ENCODE measurements around the gene SH3RF3. TPM values are rescaled to one million over a fixed set of nuclear protein-coding genes. Genes with fewer than 3 reads are reported as not detected.

Gene SH3RF3
- total RNA-seq, 3 donors from 2014 or later = 3.2 to 5.6 (median 4.6) TPM

DNA sequence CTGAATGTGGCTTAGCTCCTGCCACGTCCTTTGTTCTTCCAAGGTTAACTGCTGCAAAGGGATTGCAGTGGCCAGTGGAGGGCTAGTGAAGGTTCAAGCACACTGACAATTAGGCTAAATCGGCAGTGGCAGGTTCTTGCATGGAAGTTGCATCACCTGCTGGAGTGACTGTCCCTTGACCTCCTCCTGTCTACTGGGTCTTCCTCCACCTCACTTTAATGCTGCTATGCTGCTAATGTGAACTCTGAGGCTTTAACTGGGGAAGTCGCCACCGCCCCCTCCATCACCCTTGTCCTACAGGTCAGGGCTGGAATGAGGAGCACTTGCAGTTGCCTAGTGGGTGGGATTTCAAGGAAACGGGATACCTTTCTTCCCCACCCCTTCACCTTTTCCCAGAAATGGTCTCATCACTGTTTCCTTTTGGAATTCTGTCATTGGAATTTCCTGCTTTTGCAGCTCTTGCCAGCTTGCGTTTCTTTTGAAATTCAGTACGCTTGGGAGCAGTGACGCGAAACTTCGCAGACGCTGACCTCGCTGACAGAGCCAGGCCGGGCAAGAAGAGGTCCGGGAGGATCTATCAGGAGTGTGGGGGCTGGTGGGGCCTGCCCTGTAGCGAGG lies 150.3 kb downstream of the SH3RF3 start:
- Histone ChIP-seq H3K36me3 (no peaks in the 10 kb centered on the region), H3K27me3 (no peaks in the 10 kb centered on the region), H3K4me1 (no peaks in the 10 kb centered on the region), H3K9me3 (no peaks in the 10 kb centered on the region), H3K27ac (no peak overlapping the region), H3K4me3 (no peak overlapping the region)
- DNase-seq (ENCODE audit: low spot score in 2 of 2) = no peak
- intact Hi-C loops (cut with DNase I; ENCODE audit: low total_unique reads) = no loop called here
- TF ChIP-seq POLR2A (IDR thresholded peaks at IDR 0.05) = no peak
- TF ChIP-seq, protein P1, sequence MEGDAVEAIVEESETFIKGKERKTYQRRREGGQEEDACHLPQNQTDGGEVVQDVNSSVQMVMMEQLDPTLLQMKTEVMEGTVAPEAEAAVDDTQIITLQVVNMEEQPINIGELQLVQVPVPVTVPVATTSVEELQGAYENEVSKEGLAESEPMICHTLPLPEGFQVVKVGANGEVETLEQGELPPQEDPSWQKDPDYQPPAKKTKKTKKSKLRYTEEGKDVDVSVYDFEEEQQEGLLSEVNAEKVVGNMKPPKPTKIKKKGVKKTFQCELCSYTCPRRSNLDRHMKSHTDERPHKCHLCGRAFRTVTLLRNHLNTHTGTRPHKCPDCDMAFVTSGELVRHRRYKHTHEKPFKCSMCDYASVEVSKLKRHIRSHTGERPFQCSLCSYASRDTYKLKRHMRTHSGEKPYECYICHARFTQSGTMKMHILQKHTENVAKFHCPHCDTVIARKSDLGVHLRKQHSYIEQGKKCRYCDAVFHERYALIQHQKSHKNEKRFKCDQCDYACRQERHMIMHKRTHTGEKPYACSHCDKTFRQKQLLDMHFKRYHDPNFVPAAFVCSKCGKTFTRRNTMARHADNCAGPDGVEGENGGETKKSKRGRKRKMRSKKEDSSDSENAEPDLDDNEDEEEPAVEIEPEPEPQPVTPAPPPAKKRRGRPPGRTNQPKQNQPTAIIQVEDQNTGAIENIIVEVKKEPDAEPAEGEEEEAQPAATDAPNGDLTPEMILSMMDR (IDR thresholded peaks at IDR 0.05) = no peak
- no peak for TF ChIP-seq POLR2AphosphoS5 (IDR thresholded peaks at IDR 0.05)

DNA sequence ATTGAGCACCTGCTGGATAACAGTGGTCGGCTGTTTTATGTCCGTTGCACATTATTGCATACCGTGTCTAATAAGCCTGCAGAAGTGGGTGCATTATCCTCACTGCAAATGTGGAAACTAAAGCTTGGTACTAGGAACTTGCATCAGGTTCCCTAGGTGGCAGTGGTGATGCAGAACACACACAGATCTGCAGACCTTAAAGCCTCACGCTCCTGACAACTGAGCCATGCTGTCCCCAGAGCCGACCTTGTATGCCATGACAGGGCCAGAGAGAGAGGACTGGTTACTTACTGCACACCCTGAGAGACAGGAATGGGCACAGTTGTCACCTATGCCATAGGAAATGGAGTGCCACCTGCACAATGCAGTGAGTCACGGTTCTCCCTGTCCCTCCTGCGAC lies 151.8 kb downstream of the SH3RF3 start:
- intact Hi-C loops (cut with DNase I; ENCODE audit: low total_unique reads) = no loop called here
- Histone ChIP-seq H3K9me3 (no peaks in the 10 kb centered on the region), H3K4me3 (no peak overlapping the region), H3K27ac (no peak overlapping the region), H3K4me1 (no peaks in the 10 kb centered on the region), H3K36me3 (no peaks in the 10 kb centered on the region), H3K27me3 (no peaks in the 10 kb centered on the region)
- no peak for DNase-seq (ENCODE audit: low spot score in 2 of 2)
- no peak for TF ChIP-seq POLR2A (IDR thresholded peaks at IDR 0.05)
- TF ChIP-seq, protein P1 (IDR thresholded peaks at IDR 0.05) = no peak
- TF ChIP-seq POLR2AphosphoS5 (IDR thresholded peaks at IDR 0.05) = no peak

DNA sequence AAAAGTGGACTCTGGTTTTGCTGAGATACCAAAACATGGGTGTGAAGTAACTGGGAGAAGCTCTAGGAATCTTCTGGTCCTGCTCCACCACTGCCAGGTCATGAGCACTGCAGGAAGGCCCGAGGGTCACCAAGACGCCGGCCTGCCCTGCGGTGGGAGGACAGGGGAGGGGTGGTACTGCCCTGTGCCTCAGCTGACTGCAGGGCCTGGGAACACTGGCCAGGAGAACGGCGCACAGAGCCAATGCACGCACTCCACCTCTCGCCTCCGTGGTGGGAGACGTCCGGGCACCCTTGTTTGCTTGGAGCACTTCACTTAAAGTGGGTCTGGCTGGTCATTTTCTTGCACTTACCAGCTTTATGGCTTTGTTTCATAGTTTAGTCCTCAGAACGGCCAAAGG lies 153.4 kb downstream of the SH3RF3 start:
- Histone ChIP-seq H3K4me1 (no peaks in the 10 kb centered on the region), H3K4me3 (no peak overlapping the region), H3K36me3 (no peaks in the 10 kb centered on the region), H3K27me3 (no peaks in the 10 kb centered on the region), H3K9me3 (no peaks in the 10 kb centered on the region), H3K27ac (no peak overlapping the region)
- intact Hi-C loops (cut with DNase I; ENCODE audit: low total_unique reads) = no loop called here
- TF ChIP-seq POLR2AphosphoS5 (IDR thresholded peaks at IDR 0.05) (no peak), POLR2A (IDR thresholded peaks at IDR 0.05) (no peak)
- TF ChIP-seq, protein P1 (IDR thresholded peaks at IDR 0.05) = no peak
- no peak for DNase-seq (ENCODE audit: low spot score in 2 of 2)

DNA sequence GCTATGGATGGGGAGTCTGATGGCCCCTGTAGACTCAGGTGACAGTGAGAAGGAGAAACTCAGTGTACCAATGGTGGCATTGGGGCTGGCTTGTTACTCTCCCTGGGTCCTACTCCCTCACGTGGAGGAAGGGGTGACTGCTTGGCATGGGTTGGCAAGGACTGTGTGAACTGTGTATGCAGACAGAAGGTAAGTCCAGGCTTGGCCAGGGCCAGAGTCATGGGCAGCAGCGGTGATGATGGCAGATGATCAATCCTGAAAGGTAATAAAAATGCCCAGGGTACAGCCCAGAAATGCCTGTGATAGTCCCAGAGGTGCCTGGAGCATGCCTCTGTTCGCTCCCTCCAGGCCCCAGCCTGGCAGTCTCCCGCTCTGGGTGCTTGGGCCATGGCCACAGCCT lies 153.9 kb downstream of the SH3RF3 start:
- Histone ChIP-seq H3K4me1 (no peaks in the 10 kb centered on the region), H3K27ac (no peak overlapping the region), H3K4me3 (no peak overlapping the region), H3K27me3 (no peaks in the 10 kb centered on the region), H3K36me3 (no peaks in the 10 kb centered on the region), H3K9me3 (no peaks in the 10 kb centered on the region)
- no peak for DNase-seq (ENCODE audit: low spot score in 2 of 2)
- TF ChIP-seq POLR2A (IDR thresholded peaks at IDR 0.05) (no peak), POLR2AphosphoS5 (IDR thresholded peaks at IDR 0.05) (no peak)
- TF ChIP-seq, protein P1 (IDR thresholded peaks at IDR 0.05) = no peak
- intact Hi-C loops (cut with DNase I; ENCODE audit: low total_unique reads) = no loop called here

DNA sequence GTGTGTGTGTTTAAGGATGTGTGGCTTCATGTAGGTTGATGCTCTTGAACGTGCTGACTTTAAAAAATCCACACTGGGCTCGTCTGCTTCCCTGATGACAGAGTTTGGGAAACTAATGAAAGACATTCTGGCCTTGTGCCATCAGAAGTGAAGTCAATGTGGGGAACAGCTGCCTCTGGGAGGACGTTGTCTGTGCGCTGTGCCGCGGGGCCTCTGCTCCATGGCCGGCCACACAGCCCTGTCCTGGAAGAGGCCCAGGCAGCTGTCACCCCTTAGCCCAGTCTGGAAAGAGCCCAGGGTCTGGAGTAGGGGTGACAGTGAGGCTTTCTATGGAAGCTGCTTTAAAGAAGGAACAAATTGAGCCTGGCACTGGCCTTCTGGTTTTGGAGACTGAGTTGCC lies 155.8 kb downstream of the SH3RF3 start:
- intact Hi-C loops (cut with DNase I; ENCODE audit: low total_unique reads) = no loop called here
- no peak for DNase-seq (ENCODE audit: low spot score in 2 of 2)
- H3K4me3 ChIP-seq = no peak overlapping the region
- H3K9me3 ChIP-seq = no peaks in the 10 kb centered on the region
- no peak overlapping the region for H3K27ac ChIP-seq
- H3K36me3 ChIP-seq = no peaks in the 10 kb centered on the region
- H3K27me3 ChIP-seq = no peaks in the 10 kb centered on the region
- TF ChIP-seq POLR2AphosphoS5 (IDR thresholded peaks at IDR 0.05) = no peak
- TF ChIP-seq, protein P1 (IDR thresholded peaks at IDR 0.05) = no peak
- TF ChIP-seq POLR2A (IDR thresholded peaks at IDR 0.05) = no peak
- H3K4me1 ChIP-seq = no peaks in the 10 kb centered on the region

Measured in breast epithelium (tissue), 4 donors.